Chondrocyte (in vitro differentiated cells): ENCODE data around the gene HSD17B13. TPM values are rescaled to one million over a fixed set of nuclear protein-coding genes. Genes with fewer than 3 reads are reported as not detected.
"Not testable (repeated sequence)": the region's sequence is repeated elsewhere in the genome, so short reads cannot be mapped to it uniquely, and the experiment has no call there.

Source experiments
- DNase-seq: peaks from one replicate; pipeline ENCODE4 v3.0.0; 2021; ENCODE audit warnings: mixed read lengths, low spot score
- H3K27ac Mint-ChIP-seq: one replicate; pipeline ENCODE4 v1.8.0; 2021; ENCODE audit warnings: mild to moderate bottlenecking, moderate library complexity, mixed read lengths; ENCODE audit not compliant: unreplicated experiment
- H3K27me3 Mint-ChIP-seq: 2 replicates; pipeline ENCODE4 v1.8.0; 2021; ENCODE audit warnings: low read depth, mixed read lengths
- H3K36me3 Mint-ChIP-seq: 2 replicates; pipeline ENCODE4 v1.8.0; 2021; ENCODE audit warnings: low read depth, mixed read lengths
- H3K4me1 Mint-ChIP-seq: 2 replicates; pipeline ENCODE4 v1.8.0; 2021; ENCODE audit warnings: low read depth, mild to moderate bottlenecking, mixed read lengths
- H3K4me3 Mint-ChIP-seq: one replicate; pipeline ENCODE4 v1.8.0; 2021; ENCODE audit warnings: mild to moderate bottlenecking, moderate library complexity, mixed read lengths; ENCODE audit not compliant: unreplicated experiment
- H3K9me3 Mint-ChIP-seq: 2 replicates; pipeline ENCODE4 v1.8.0; 2021; ENCODE audit warnings: low read depth, mixed read lengths
- CTCF ChIP-seq: fragments of 200-600 bp; sonication (generic); IDR thresholded peaks from 2 replicates; pipeline ENCODE4 v1.5.0; 2021; ENCODE audit warnings: antibody characterized with exemption, mild to moderate bottlenecking, moderate library complexity
- total RNA-seq: library from RNA; stranded (reverse); gene quantifications from 3 replicates; pipeline ENCODE4 v1.2.1, GENCODE V29; 2021

The HSD17B13 gene
- total RNA-seq, 1 donor from 2014 or later: not detected

GRCh38 chr4:87345139-87345538, 22.5 kb upstream of the HSD17B13 start:
- no peaks in the 10 kb centered on the region for H3K27me3 Mint-ChIP-seq
- no peak for TF ChIP-seq CTCF
- peak overlapping the region; percentile 17 for H3K27ac Mint-ChIP-seq
- no peak for DNase-seq
- H3K9me3 Mint-ChIP-seq: peaks cover 19% of the 10 kb centered on the region
- no peak overlapping the region for H3K4me3 Mint-ChIP-seq
- H3K36me3 Mint-ChIP-seq: peaks cover 19% of the 10 kb centered on the region
- H3K4me1 Mint-ChIP-seq: no peaks in the 10 kb centered on the region

GRCh38 chr4:87342872-87343271, 20.2 kb upstream of the HSD17B13 start:
- Mint-ChIP-seq H3K27me3 (no peaks in the 10 kb centered on the region), H3K27ac (no peak overlapping the region), H3K4me3 (no peak overlapping the region), H3K9me3 (peaks cover 19% of the 10 kb centered on the region), H3K36me3 (peaks cover 23% of the 10 kb centered on the region), H3K4me1 (no peaks in the 10 kb centered on the region)
- no peak for DNase-seq
- no peak for TF ChIP-seq CTCF

GRCh38 chr4:87341954-87342635, 19.4 kb upstream of the HSD17B13 start:
- not testable (repeated sequence) for H3K4me1 Mint-ChIP-seq, H3K4me3 Mint-ChIP-seq, H3K27ac Mint-ChIP-seq, DNase-seq, H3K27me3 Mint-ChIP-seq
- H3K9me3 Mint-ChIP-seq: peaks cover 19% of the 10 kb centered on the region
- H3K36me3 Mint-ChIP-seq: peaks cover 23% of the 10 kb centered on the region

GRCh38 chr4:87339440-87339839, 16.8 kb upstream of the HSD17B13 start:
- Mint-ChIP-seq H3K4me3 (no peak overlapping the region), H3K4me1 (no peaks in the 10 kb centered on the region), H3K36me3 (peaks cover 10% of the 10 kb centered on the region), H3K9me3 (peaks cover 6% of the 10 kb centered on the region), H3K27ac (no peak overlapping the region), H3K27me3 (no peaks in the 10 kb centered on the region)
- TF ChIP-seq CTCF: no peak
- DNase-seq: no peak

- TF ChIP-seq CTCF: no peak
- peaks cover 20% of the 10 kb centered on the region for H3K9me3 Mint-ChIP-seq
- no peaks in the 10 kb centered on the region for H3K4me1 Mint-ChIP-seq
- DNase-seq: no peak
- H3K27me3 Mint-ChIP-seq: no peaks in the 10 kb centered on the region
- no peak overlapping the region for H3K4me3 Mint-ChIP-seq
- peaks cover 21% of the 10 kb centered on the region for H3K36me3 Mint-ChIP-seq
- H3K27ac Mint-ChIP-seq: no peak overlapping the region
Measured at GRCh38 chr4:87337361-87337760, 14.7 kb upstream of the HSD17B13 start.

- no peak for DNase-seq
- H3K9me3 Mint-ChIP-seq: peaks cover 26% of the 10 kb centered on the region
- H3K36me3 Mint-ChIP-seq: peaks cover 22% of the 10 kb centered on the region
- H3K27ac Mint-ChIP-seq: no peak overlapping the region
- H3K27me3 Mint-ChIP-seq: no peaks in the 10 kb centered on the region
- H3K4me1 Mint-ChIP-seq: no peaks in the 10 kb centered on the region
- no peak overlapping the region for H3K4me3 Mint-ChIP-seq
- TF ChIP-seq CTCF: no peak
Measured at GRCh38 chr4:87333267-87333666, 10.6 kb upstream of the HSD17B13 start.
